HG03442 (cell line): ENCODE data around the gene EZR.
"Not testable (repeated sequence)": the region's sequence is repeated elsewhere in the genome, so short reads cannot be mapped to it uniquely, and the experiment has no call there.

ENCODE experiments used
- ATAC-seq: cut with Tn5 transposase; IDR thresholded peaks from one replicate; pipeline ENCODE4 v1.9.1; 2021; ENCODE audit warnings: mild to moderate bottlenecking, moderate library complexity; ENCODE audit not compliant: unreplicated experiment

The EZR gene

GRCh38 chr6:158843751-158844683 lies 24.8 kb upstream of the EZR start:
- no peak for ATAC-seq

DNA sequence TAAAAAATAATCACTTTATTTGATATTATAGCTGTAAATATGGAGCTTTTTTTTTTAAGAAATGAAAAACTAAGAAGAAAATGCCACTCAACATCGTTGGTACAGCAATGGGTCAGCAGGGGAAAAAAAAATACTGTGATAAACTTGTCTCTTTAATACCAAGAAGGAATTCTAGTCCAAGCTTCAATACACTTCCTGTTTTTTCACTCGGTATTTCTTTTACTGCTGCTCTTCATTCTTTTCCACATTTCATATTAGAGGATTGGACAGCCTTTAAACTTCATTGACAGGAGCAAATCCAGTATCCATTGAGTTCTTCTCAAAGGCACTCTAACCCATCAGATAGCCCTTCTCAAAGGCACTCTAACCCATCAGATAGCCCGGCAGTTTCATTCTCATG lies 22.2 kb upstream of the EZR start:
- ATAC-seq: no peak

GRCh38 chr6:158840465-158840864 lies 21.3 kb upstream of the EZR start:
- ATAC-seq: no peak

DNA sequence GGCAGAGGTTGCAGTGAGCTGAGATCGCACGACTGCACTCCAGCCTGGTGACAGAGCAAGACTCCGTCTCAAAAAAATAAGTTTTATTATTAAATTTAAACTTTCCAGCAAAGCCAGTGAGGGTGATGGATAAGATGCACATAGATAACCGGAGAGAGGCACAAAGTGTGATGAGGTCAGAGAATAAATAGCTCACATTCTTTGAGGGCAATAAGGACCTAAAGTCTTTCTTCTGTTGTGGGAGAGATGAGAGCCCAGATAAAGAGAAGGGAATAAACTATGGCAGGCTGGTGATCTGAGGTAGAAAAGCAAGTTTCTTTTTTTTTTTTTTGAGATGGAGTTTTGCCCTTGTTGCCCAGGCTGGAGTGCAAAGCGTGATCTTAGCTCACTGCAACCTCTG lies 20.6 kb upstream of the EZR start:
- no peak for ATAC-seq

DNA sequence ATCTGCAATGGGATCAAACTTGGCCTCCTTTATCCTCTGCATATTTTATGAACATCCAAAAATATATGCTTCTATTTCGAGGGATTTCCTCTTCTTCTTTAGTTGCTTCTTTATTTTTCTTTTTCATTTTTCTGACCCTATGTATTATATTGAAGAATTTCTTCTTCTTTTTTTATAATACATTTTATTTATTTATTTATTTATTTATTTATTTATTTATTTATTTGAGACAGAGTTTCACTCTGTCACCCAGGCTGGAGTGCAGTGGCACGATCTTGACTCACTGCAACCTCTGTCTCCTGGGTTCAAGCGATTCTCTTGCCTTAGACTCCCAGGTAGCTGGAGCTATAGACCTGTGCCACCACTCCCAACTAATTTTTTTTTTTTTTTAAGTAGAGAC lies 19.6 kb upstream of the EZR start:
- not testable (repeated sequence) for ATAC-seq

- ATAC-seq: no peak
Measured at GRCh38 chr6:158837684-158838625, 18.8 kb upstream of the EZR start.

DNA sequence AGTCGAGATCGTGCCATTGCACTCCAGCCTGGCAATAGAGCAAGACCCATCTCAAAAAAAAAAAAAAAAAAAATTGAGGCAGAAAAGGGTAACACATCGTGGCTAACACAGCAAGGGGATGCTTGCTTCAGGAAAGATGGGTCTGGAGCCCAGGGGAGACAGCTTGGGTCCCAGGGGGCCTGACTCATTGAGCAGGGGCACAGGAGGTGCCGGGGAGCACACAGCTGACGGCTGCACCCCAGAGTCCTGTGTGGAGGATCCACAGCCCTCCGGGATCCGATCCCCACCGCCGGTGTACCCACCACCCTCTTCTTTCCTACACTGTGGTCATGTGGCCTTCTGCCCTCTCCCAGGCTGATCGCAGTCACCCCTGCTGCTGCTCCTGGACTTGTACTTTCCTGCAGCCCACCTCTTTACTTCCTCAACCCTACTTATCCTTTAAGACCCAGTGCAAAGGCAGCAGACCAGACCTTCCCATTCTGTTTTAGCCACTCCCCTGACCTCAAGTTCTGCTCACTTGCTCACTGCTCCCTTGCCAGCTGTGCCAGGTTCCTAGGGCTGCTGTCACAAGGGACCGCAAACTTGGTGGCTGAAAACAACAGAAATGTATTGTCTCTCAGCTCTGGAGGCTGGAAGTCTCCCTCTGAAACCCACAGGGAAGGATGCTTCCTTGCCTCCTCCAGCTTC lies 17.6 kb upstream of the EZR start:
- ATAC-seq: no peak

GRCh38 chr6:158835616-158836221 lies 16.6 kb upstream of the EZR start:
- no peak for ATAC-seq

GRCh38 chr6:158834675-158835385 lies 15.7 kb upstream of the EZR start:
- ATAC-seq: no peak

DNA sequence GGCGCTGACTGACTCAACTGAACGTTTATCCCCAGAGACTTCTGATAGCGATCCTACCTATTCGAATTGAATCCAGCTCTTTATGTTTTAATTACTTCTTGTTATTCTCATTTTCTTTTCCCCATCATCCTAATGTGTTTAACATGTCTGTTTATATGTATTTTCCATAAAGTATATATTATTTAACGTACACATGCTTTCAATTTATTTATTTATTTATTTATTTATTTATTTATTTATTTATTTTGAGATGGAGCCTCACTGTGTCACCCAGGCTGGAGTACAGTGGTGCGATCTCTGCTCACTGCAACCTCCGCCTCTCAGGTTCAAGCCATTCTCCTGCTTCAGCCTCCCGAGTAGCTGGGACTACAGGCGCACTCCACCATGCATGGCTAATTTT lies 13.6 kb upstream of the EZR start:
- not testable (repeated sequence) for ATAC-seq

- no peak for ATAC-seq
Measured at GRCh38 chr6:158832026-158832425, 12.9 kb upstream of the EZR start.

- no peak for ATAC-seq
Measured at GRCh38 chr6:158831571-158831970, 12.4 kb upstream of the EZR start.

DNA sequence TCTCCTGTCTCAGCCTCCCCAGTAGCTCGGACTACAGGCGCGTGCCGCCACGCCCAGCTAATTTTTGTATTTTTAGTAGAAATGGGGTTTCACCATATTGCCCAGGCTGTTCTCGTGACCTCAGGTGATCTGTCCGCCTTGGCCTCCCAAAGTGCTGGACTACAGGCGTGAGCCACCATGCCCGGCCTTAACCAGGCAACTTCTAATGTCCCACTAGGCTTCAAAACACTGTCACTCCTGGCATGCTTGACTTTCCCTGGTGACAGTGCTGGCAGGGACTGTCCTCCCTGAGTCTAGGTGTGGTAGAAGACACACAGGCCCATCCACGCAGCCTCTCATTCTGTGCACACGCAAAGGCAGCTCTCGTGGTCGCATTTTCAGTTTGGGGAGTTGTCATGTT lies 11.6 kb upstream of the EZR start:
- ATAC-seq: no peak

DNA sequence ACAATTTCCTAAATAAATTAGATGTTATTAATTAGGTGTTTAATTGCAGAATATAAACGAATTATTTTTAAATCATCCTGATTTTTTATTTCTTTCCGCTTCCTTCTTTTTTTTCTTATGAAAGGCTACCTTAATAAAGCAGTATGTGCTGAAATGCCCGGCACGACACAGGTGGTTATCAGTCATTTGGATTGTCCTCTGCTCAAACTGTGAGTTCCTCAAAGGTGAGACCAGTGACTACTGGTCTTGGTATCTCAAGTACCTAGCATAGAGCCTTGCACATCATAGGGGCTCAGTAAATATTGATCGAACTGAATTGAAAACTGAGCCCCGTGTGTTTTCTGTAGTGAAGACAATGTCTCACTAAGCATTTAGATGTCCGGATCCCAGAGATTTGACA lies 9.6 kb upstream of the EZR start:
- ATAC-seq: no peak

GRCh38 chr6:158826819-158827501 lies 7.8 kb upstream of the EZR start:
- ATAC-seq: peak; percentile 56

GRCh38 chr6:158825951-158826306 lies 6.8 kb upstream of the EZR start:
- no peak for ATAC-seq

GRCh38 chr6:158825038-158825950 lies 6.1 kb upstream of the EZR start:
- no peak for ATAC-seq

- not testable (repeated sequence) for ATAC-seq
Measured at GRCh38 chr6:158823616-158824015, 4.4 kb upstream of the EZR start.
